Prostate gland (tissue), 2 donors: ENCODE data around the gene KPNA1.

ENCODE experiments used
- POLR2A ChIP-seq: fragments of 450-650 bp; IDR thresholded peaks from one replicate; pipeline ENCODE4 v1.6.1; 2016; ENCODE audit warnings: antibody characterized with exemption, mild to moderate bottlenecking
- POLR2AphosphoS5 ChIP-seq: sonication (generic); formaldehyde crosslinking; IDR thresholded peaks from one replicate; pipeline ENCODE4 v1.6.1; 2017; ENCODE audit warnings: antibody characterized with exemption
- TF ChIP-seq, protein P1 (sequence below), 4 experiments: fragments of 200-600 bp in 2 of 4; fragments of 450-650 bp in 2 of 4; sonication (generic) in 2 of 4; IDR thresholded peaks; 1 replicate in 3 of 4; 2 replicates in 1 of 4; pipeline ENCODE4 v1.5.1; 2016 to 2019; ENCODE audit warnings: antibody characterized with exemption in 4 of 4, mild to moderate bottlenecking in 2 of 4, moderate library complexity in 2 of 4

DNA sequence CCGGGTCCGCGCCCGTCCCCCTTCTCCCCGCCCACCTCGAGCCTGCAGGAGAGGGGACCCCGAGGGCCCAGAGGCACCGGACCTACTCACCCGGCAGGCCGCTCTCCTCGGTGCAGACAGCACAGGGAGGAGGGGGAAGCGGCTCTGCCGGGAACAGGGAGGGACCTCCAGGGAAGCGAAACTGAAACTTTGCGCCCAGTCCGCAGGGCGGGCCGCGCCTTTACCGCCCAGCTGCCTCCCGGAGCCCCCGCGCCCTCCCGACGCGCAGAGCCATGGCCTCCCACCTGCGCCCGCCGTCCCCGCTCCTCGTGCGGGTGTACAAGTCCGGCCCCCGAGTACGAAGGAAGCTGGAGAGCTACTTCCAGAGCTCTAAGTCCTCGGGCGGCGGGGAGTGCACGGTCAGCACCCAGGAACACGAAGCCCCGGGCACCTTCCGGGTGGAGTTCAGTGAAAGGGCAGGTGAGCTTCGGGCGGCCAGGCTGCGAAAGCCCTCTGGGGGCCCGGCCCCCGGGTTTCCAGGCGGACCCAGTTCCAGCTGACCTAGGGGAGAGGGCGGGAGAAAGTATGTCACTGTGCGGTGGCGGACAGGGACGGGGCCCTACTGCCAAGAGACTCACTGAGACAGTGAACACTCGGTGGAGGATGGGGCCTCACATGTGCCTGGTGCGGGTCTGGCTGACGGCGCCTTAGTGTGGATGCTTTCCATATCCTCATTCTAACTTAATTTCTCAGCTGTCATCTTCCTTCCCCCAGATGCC is 49.6 kb upstream of the KPNA1 start, which contains the start of the genes DTX3L and PARP9:
- TF ChIP-seq, protein P1, sequence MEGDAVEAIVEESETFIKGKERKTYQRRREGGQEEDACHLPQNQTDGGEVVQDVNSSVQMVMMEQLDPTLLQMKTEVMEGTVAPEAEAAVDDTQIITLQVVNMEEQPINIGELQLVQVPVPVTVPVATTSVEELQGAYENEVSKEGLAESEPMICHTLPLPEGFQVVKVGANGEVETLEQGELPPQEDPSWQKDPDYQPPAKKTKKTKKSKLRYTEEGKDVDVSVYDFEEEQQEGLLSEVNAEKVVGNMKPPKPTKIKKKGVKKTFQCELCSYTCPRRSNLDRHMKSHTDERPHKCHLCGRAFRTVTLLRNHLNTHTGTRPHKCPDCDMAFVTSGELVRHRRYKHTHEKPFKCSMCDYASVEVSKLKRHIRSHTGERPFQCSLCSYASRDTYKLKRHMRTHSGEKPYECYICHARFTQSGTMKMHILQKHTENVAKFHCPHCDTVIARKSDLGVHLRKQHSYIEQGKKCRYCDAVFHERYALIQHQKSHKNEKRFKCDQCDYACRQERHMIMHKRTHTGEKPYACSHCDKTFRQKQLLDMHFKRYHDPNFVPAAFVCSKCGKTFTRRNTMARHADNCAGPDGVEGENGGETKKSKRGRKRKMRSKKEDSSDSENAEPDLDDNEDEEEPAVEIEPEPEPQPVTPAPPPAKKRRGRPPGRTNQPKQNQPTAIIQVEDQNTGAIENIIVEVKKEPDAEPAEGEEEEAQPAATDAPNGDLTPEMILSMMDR (IDR thresholded peaks at IDR 0.05), result no peak
- TF ChIP-seq POLR2AphosphoS5 (peak; percentile 65), POLR2A (peak; percentile 82)
